ENCODE data around the gene INSC.

GRCh38 chr11:15093432-15093831 lies 21.3 kb upstream of the INSC start:
- TF ChIP-seq CTCF (IDR thresholded peaks at IDR 0.05) (no peak), POLR2A (IDR thresholded peaks at IDR 0.05) (no peak)

All from body of pancreas (tissue), 4 donors.